NCI-H187 treated with DMSO at 0.1 percent for 48 hours (cell line): Measurements from ENCODE around the gene SNAPC4.

Source experiments
- DNase-seq: peaks from one replicate; lab custom pipeline; 2025; lab: John Stamatoyannopoulos, UW

The SNAPC4 gene

GRCh38 chr9:136372561-136373299 lies 27.2 kb downstream of the SNAPC4 start:
- no peak for DNase-seq

DNA sequence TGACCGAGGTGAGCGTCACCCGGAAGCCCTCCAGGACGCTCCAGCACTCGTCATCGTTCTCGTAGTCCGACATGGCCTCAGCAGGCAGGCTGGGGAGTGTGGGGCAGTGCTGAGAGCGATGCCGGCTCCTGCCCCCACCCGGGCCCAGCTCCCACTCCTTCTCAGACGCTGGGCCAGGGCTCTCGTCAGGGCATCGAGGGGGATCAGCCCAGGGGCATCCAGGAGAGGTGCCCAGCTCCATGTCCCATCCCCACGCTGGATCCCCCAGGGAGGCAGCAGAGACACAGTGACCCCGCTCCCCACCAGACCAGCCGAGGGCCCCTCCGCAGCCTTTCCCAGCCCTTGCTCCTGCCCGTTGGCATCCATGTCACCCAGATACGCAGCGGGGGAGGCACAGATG lies 28.0 kb downstream of the SNAPC4 start:
- DNase-seq, result no peak

- no peak for DNase-seq
Observed at GRCh38 chr9:136371533-136371880, 28.5 kb downstream of the SNAPC4 start.

DNA sequence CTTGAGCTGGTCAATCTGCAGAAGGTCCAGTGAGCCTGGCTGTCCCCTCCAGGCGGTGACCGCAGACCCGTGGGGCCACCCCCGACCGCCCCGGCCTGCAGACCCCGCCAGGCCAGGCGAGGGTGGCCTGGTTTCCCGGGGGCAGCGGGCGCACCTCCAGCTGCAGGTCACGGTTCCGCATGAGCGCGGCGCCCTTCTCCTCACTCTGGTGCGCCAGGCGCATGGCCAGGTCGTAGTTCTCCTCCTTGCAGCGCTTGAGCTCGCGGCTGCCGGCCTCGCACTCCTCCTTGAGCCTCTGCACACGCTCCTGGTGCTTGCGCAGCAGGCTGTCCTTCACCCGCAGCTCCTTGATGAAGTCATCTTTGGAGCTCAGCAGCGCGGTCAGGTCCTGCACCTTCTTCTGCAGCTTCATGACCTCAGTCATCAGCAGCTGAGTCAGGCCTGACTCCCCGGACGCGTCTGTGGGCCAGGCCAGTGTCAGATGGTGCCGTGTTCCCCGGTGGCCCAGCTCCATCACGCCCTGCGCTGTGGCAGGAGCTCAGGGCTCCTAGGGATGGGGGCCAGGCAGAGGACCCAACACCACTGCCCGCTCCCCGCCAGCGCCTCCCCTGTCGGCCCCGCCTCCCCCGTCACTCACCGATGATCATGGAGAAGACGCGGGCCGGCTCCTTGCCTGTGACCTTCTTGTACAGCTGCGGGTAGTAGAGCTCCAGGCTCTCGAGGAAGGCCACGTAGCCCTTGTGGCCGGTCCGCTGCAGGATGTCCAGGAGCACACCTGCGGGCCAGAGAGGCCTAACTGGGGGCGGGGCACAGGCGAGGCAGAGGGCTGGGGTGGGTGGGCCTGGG lies 29.1 kb downstream of the SNAPC4 start:
- no peak for DNase-seq

DNA sequence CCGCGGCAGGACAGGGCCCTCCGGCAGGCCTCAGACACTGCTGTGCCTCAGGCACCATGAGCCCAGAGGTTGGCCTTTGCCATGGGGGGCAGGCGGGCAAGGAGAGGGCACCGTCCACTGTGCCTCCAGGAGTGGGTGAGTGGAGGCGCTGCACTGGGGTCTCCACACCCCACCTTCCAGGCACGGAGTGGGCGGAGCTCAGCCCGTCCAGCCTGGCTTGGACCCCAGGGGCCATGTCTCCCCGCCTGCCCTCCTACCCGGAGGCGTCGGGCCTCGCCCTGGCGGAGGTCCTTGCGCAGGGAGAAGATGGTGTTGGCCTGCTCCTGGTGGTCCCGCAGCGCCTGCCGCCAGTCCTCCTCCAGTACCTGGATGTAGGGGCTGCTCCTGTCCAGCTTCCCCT lies 29.9 kb downstream of the SNAPC4 start:
- DNase-seq, result no peak

DNA sequence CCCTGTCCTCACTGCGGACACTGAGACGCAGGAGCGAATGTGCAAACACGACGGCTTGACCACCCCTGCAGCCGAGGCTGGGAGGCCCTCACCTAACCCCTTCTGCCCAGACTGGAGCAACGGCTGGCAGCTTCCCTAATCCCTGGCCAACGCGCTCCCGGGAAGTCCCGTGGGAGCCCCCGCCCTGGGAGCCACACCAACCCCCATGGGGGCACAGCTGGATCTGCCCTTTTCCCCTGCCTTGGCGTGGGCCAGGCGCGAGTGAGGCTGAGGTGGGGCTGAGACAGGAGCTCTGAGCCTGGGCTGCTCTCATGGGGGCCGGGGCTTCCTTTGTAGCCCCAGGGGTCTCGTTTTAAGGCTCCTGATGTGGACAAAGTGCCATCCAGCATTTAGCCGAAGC lies 31.8 kb downstream of the SNAPC4 start:
- no peak for DNase-seq

DNA sequence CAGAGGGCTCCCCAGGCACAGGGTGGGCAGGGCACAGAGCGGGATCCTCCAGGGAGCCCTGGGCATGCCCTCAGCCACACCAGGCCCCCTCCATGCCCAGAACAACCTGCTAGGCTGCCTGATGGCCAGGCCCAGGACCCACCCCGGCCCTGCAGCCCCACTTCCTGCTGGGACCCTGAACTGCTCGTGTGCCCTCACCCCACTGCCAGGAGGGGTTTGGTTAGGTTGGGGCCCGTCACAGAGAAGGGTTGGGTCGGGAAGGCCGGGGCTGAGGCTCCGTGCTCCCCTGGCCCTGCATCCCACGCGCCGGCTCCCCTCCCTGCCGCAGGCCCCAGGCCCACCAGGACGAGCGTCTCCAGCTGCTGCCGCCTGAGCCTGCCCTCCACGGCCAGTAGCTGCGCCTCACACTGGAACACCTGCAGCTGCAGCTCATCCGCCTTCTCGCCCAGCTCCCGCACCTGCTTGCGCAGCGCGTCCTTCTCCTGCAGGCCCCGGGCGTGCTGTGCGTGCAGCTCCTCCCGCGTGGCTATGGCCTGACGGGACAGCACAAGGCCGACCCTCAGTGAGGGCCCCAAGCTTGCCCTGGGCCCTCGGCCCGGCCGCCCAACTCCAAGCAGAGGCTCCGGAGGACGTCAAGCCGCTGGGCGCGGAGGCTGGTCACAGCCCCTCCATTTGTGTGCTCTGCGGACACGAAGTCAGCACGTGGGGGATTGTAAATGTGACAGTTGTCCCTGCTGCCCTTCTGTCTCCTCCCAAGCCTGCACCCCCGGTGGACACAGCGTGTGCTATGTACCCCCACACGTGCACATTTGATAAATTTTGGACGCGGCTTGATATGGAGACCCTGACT lies 32.4 kb downstream of the SNAPC4 start:
- DNase-seq, result no peak

DNA sequence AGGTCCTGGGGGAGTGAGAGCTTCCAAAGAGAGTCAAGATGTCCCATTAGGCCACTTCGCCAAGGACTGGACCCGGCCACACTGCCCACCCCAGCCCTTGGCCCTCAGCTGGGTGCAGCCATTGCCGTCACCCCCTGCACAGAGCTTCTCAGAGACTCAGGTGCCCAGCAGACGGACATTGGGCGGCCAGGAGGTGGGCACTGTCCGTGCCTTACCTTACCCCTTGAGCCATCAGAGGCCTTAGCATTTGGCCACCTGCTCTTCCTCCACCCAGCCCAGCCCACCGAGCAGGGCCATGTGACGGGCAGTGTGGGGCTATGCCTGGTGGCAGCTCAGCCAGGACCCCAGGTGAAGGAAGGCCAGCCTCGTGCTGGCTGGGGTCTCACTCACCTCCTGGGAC lies 33.1 kb downstream of the SNAPC4 start:
- DNase-seq, result no peak

DNA sequence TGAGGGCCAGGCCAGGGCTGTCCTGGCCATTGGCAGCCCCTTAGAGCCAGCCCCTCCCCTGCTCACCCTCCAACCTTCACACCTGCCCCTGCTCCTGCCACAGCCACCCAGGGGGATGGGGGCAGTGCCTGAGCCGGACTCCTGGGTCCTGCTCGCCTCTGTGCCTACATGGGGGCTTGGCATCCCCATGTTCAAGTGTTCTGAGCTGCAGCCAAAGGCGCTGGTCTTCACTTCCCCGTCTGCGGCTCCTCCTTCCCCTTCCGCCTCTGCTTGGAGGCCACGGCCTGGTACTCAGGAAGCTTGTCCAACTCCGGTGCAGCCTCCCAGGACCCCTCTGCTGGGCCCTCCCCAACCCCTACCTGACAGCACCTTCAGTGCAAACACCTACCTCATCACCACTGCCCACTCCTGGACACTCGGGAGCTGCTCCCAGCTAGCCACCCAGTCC lies 34.2 kb downstream of the SNAPC4 start:
- no peak for DNase-seq

GRCh38 chr9:136364942-136365774 lies 34.8 kb downstream of the SNAPC4 start:
- DNase-seq, result no peak

DNA sequence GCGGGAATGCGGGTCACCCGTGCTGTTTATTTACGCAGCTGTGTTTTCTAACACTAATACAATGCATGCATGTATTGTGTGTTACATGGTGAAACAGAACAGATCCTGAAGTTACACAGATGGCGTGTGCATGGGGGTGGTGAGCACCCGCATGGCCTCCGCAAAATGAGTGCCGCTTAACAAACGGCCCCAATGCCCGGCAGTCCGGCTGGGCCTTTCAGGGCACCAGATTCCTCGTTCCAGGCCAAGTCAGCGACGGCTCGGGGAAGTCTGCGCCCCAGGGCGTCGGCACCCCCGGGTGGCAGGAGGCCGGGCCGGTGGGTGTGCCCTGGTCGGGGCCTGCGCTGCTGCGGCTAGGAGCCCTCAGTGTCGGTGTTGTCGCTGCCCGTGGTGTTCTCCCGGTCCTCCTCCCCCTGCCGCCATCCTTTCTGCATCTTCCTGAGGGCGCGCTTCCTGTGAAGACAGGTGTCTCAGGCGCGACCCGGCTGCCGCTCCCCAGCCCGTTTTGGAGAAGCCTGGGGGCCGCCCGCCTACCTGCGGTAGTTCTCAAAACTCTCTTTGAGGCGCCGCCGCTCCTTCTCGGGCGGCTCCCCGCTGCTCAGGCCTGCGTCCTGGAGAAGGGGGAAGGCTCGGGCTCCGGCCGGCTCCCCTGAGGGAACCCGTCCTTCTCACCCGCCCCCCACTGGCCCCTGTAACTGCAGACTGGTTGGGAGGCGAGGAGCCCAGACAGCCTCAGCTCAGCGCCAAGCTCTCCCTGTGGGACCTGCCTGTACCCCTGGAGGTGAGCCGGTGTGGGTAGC lies 35.8 kb downstream of the SNAPC4 start:
- no peak for DNase-seq

DNA sequence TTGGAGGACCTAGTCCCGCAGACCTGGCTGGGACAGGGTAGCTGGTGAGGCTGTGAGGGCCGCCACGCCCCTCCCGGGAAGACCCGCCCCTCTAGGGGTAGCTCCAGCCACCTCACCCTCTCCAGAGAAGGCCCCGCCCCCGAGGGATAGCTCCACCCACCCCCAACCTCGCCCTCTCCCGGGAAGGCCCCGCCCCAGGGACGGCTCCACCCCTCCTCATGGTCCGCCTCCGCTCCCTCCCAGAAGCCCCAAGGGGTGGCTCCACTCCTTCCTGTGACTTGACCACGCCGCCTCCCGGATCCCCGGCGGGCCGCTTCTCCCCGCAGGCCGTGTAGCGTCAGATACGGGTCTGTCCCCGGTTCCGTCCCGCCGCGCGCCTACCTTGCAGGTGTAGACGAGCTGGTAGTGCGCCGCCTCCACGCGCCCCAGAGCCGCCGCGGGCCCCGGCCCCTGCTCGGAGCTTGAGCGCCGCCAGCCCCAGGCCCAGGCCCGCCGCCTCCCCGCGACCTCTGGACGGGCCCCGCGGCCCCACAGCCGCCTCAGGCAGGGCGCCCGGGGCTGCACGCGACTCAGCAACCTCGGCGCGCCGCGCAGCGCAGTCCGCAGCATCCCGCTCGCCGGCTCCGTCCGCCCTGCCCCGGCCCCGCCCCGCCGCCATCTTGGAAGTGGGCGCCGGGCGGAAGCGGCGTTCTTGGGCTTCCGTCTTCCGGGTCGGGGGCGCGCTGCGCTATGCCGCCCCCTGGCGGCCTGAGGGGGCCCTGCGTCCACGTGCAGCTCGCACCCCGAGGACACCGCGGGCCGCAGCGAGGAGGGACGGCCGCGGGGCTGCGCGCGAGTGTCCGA lies 36.6 kb downstream of the SNAPC4 start, which contains the start of gene DNLZ:
Gene DNLZ (minus strand): TSS at position 639 of the 843 bp plus-strand sequence. CDS start 30 bp downstream, at position 609.
- DNase-seq, result peak; percentile 34

DNA sequence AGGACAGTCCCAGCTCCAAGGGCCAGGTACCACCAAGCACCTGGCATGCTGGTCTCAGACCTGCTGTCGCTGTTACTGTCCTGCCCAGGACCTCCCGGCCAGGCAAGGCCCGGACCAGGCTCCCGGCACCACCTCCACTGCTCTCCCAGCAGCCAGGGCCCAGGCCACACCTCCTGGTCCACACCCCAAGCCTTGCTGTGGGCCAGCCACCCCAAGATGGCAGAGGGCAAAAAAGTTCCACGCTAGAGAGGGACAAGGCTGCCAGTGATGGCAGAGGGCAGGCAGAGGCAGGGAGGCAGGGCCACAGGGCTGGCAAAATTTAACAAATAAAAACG lies 37.6 kb downstream of the SNAPC4 start:
- DNase-seq, result no peak

DNA sequence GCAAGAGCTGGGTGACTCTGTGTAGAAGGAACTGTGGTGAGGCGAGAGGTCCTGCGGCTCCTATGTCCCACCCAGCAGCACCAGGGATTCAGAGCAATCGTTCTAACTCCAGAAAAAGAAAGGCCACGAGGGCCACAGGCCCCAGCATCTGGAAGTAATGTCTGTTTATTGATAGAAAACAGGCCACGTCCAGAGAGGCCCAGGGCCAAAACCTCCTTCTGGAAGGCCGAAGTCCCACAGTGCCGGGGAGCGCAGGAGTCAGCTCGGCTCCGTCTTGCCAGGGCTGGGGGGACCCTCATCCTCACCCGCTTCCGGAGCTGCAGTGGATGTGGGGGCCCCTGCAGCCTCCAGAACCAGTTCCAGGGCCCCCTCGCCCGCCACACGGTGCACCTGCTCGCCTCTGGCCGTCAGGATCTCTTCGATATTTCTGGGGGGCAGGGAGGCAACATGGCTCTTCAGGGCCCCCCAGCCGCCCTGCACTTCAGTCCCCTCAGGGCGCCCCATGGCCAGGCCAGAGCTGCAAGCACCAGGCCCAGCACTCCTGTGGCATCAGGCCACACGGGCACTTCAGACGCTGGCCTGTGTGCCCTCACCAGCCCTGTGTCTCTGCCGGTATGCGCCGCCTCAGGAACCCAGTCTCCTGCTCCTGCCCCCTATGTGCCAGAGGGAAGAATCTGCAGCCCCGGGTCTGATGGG lies 38.1 kb downstream of the SNAPC4 start:
- DNase-seq, result no peak

DNA sequence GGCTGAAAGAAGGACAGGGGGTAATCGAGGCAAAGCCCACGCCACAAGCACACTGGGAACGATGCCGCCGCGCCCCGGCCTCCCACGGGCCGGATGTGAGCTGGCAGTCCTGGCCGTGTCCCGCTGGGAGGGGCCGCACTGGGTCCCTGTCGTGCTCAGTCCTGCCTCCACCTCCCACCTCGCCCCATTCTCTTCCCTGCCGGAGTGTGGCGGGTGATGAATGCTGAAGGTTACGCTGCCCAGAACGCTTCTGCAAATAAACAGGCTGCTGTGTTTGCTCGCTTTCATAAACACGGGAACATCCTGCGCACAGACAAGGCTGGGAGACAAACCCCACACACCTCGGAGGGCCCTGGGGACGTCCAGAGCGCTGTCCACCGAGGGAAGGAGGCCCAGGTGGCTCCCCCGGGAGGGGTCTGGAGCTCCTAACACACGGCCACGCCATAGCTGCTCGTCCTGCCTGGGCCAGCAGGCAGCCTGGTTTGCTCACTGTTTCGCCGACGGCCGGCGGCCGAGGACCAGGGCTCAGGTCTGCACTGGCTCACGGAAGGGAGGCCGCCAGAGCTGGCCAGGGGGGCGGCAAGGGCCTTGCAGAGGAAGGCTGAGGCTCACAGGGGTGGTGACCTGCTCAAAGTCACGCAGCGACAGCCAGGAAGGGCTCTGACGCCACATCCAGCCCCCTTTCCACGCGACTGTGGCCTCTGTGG lies 38.8 kb downstream of the SNAPC4 start:
- no peak for DNase-seq

GRCh38 chr9:136359774-136360718 lies 39.9 kb downstream of the SNAPC4 start:
- no peak for DNase-seq

DNA sequence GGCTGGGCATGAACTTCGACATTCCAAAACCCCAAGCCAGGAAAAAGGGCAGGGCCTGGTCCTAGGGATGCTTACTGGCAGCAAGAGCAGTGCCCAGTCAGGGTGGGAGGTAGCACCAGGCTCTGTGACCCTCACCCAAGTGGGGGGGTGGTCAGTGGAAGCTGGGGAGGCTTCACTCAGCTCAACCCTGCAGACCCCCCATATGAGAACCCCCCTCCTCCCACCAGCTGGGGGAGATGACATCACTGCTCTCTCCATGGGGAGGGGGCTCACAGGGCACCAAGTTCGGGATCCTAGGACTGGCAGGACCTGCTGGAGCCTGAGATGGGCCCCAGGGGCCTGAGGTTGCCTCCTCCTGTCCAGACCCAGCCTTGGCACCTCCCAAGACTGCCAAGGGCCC lies 41.1 kb downstream of the SNAPC4 start:
- DNase-seq, result no peak
